Measurements from ENCODE around the gene PRKAG3. TPM values are rescaled to one million over a fixed set of nuclear protein-coding genes. Genes with fewer than 3 reads are reported as not detected.

The PRKAG3 gene
- total RNA-seq, 1 donor from 2014 or later = not detected

- ATAC-seq (ENCODE audit: low read depth) = no peak
- Mint-ChIP-seq H3K9me3 (no peaks in the 10 kb centered on the region), H3K4me1 (peaks cover 55% of the 10 kb centered on the region), H3K27me3 (peaks cover 19% of the 10 kb centered on the region), H3K27ac (no peak overlapping the region), H3K36me3 (ENCODE audit: low read depth) (no peaks in the 10 kb centered on the region), H3K4me3 (no peak overlapping the region)
- DNase-seq = peak; percentile 58
- ChIA-PET POLR2A (interaction anchor here (1.1 to 20.0 kb wide), 2 partner anchors 16 to 17 kb away, joined by 4 to 969 read pairs; no protein-coding TSS in a partner anchor), CTCF (interaction anchor here (0.6 to 21.7 kb wide), 22 partner anchors 8 to 183 kb away, joined by 3 to 1062 read pairs (median 5); partner anchors contain the start of genes CDK5R2 and WNT6)
- TF ChIP-seq CTCF (IDR thresholded peaks at IDR 0.05) = peak; percentile 65
- intact Hi-C loops (cut with micrococcal nuclease) = loop anchor here (1.0 kb wide), 4 partner anchors 22 to 105 kb away; partner anchors contain the start of gene CDK5R2
Measured at GRCh38 chr2:218876562-218877219, 45.1 kb upstream of the PRKAG3 start.

- DNase-seq (no peak), ATAC-seq (ENCODE audit: low read depth) (no peak)
- Mint-ChIP-seq H3K27me3 (peaks cover 20% of the 10 kb centered on the region), H3K9me3 (no peaks in the 10 kb centered on the region), H3K27ac (no peak overlapping the region), H3K4me3 (no peak overlapping the region), H3K36me3 (ENCODE audit: low read depth) (no peaks in the 10 kb centered on the region), H3K4me1 (peaks cover 51% of the 10 kb centered on the region)
- ChIA-PET CTCF (interaction anchor here (0.6 to 21.7 kb wide), 22 partner anchors 9 to 184 kb away, joined by 3 to 1062 read pairs (median 5); partner anchors contain the start of genes CDK5R2 and WNT6), POLR2A (interaction anchor here (0.6 to 20.0 kb wide), 3 partner anchors 15 to 25 kb away, joined by 3 to 969 read pairs (median 4); no protein-coding TSS in a partner anchor)
- no peak for TF ChIP-seq CTCF (IDR thresholded peaks at IDR 0.05)
- intact Hi-C loops (cut with micrococcal nuclease) = loop anchor here (1.0 kb wide), 4 partner anchors 22 to 106 kb away; partner anchors contain the start of gene CDK5R2
Measured at GRCh38 chr2:218875692-218876246, 44.2 kb upstream of the PRKAG3 start.

- H3K27ac Mint-ChIP-seq = no peak overlapping the region
- intact Hi-C loops (cut with micrococcal nuclease) = no loop called here
- H3K36me3 Mint-ChIP-seq (ENCODE audit: low read depth) = no peaks in the 10 kb centered on the region
- DNase-seq = no peak
- ChIA-PET CTCF (interaction anchor here (0.8 to 21.7 kb wide), 3 partner anchors 25 to 108 kb away, joined by 3 to 1062 read pairs (median 3); no protein-coding TSS in a partner anchor), POLR2A (interaction anchor here (0.6 to 20.0 kb wide), 2 partner anchors 20 to 121 kb away, joined by 3 to 969 read pairs; no protein-coding TSS in a partner anchor)
- peaks cover 33% of the 10 kb centered on the region for H3K27me3 Mint-ChIP-seq
- no peak for TF ChIP-seq CTCF (IDR thresholded peaks at IDR 0.05)
- H3K4me3 Mint-ChIP-seq = peak overlapping the region; percentile 63
- peak; percentile 26 for ATAC-seq (ENCODE audit: low read depth)
- no peaks in the 10 kb centered on the region for H3K9me3 Mint-ChIP-seq
- peaks cover 42% of the 10 kb centered on the region for H3K4me1 Mint-ChIP-seq
Measured at GRCh38 chr2:218873359-218874194, 42.0 kb upstream of the PRKAG3 start.

- Mint-ChIP-seq H3K27me3 (peaks cover 35% of the 10 kb centered on the region), H3K4me3 (peak overlapping the region; percentile 63), H3K9me3 (no peaks in the 10 kb centered on the region), H3K27ac (no peak overlapping the region), H3K36me3 (ENCODE audit: low read depth) (no peaks in the 10 kb centered on the region), H3K4me1 (peaks cover 38% of the 10 kb centered on the region)
- DNase-seq (no peak), ATAC-seq (ENCODE audit: low read depth) (no peak)
- ChIA-PET CTCF (interaction anchor here (21.7 kb wide), 1 partner anchor 26 kb away, joined by 1062 read pairs; no protein-coding TSS in a partner anchor), POLR2A (interaction anchor here (0.6 to 20.0 kb wide), 4 partner anchors 8 to 313 kb away, joined by 3 to 969 read pairs (median 3); partner anchors contain the start of gene WNT10A)
- TF ChIP-seq CTCF (IDR thresholded peaks at IDR 0.05) = no peak
- intact Hi-C loops (cut with micrococcal nuclease) = no loop called here
Measured at GRCh38 chr2:218872645-218873358, 41.2 kb upstream of the PRKAG3 start.
